GM23338 (cell line): ENCODE results near the gene HMGXB3. TPM values are rescaled to one million over a fixed set of nuclear protein-coding genes. Genes with fewer than 3 reads are reported as not detected.

Experiments
- ATAC-seq: fragments of 200-7000 bp; cut with Tn5 transposase; 3 replicates; pipeline ENCODE4 v1.9.1; 2020
- DNase-seq: peaks from one replicate; pipeline ENCODE4 v3.0.0-alpha.2; 2015; ENCODE audit warnings: low spot score
- H2AFZ ChIP-seq: fragments of 200-600 bp; sonication (generic); 2 replicates; pipeline ENCODE4 v1.8.0; 2016; ENCODE audit warnings: antibody characterized with exemption, mild to moderate bottlenecking, moderate library complexity
- H3F3A ChIP-seq: fragments of 200-600 bp; sonication (generic); replicated peaks from 2 replicates; pipeline ENCODE4 v1.8.0; 2017; ENCODE audit warnings: antibody characterized with exemption, mixed run types, low read depth
- H3K27ac ChIP-seq: fragments of 200-600 bp; sonication (generic); 2 replicates; pipeline ENCODE4 v1.6.1; 2016; ENCODE audit warnings: low read depth
- H3K27me3 ChIP-seq: fragments of 200-600 bp; sonication (generic); 2 replicates; pipeline ENCODE4 v1.8.0; 2016; ENCODE audit warnings: mild to moderate bottlenecking, mixed run types, moderate library complexity; ENCODE audit not compliant: insufficient read depth
- H3K36me3 ChIP-seq: fragments of 200-600 bp; sonication (generic); 2 replicates; pipeline ENCODE4 v1.8.0; 2016; ENCODE audit warnings: mild to moderate bottlenecking; ENCODE audit not compliant: insufficient read depth
- H3K4me1 ChIP-seq: fragments of 200-600 bp; sonication (generic); 2 replicates; pipeline ENCODE4 v1.8.0; 2016; ENCODE audit warnings: mild to moderate bottlenecking, moderate library complexity; ENCODE audit not compliant: insufficient read depth
- H3K4me2 ChIP-seq: fragments of 200-600 bp; sonication (generic); 2 replicates; pipeline ENCODE4 v1.7.1; 2017; ENCODE audit warnings: mixed run types
- H3K4me3 ChIP-seq: fragments of 200-600 bp; sonication (generic); 2 replicates; pipeline ENCODE4 v1.6.1; 2016; ENCODE audit warnings: mixed run types
- H3K79me2 ChIP-seq: fragments of 200-600 bp; sonication (generic); replicated peaks from 2 replicates; pipeline ENCODE4 v1.8.0; 2017; ENCODE audit warnings: mild to moderate bottlenecking; ENCODE audit not compliant: insufficient read depth
- H3K9me2 ChIP-seq: fragments of 200-600 bp; sonication (generic); 2 replicates; pipeline ENCODE4 v1.8.0; 2017; ENCODE audit not compliant: insufficient read depth
- H4K20me1 ChIP-seq: fragments of 200-600 bp; sonication (generic); replicated peaks from 2 replicates; pipeline ENCODE4 v1.8.0; 2017; ENCODE audit warnings: mild to moderate bottlenecking; ENCODE audit not compliant: insufficient read depth
- H3K27ac Mint-ChIP-seq: 2 replicates; pipeline ENCODE4 v1.8.0; 2020; ENCODE audit warnings: inconsistent platforms, mild to moderate bottlenecking, moderate library complexity, mixed read lengths
- H3K27me3 Mint-ChIP-seq: 3 replicates; pipeline ENCODE4 v1.8.0; 2022; ENCODE audit warnings: low read depth, mild to moderate bottlenecking, moderate library complexity, mixed read lengths, inconsistent platforms; ENCODE audit not compliant: insufficient read depth, poor library complexity
- H3K36me3 Mint-ChIP-seq: 3 replicates; pipeline ENCODE4 v1.8.0; 2021; ENCODE audit warnings: low read depth, mild to moderate bottlenecking, inconsistent platforms, moderate library complexity, mixed read lengths
- H3K4me1 Mint-ChIP-seq: 3 replicates; pipeline ENCODE4 v1.8.0; 2020; ENCODE audit warnings: mild to moderate bottlenecking, inconsistent platforms, mixed read lengths
- H3K4me3 Mint-ChIP-seq: 3 replicates; pipeline ENCODE4 v1.8.0; 2021; ENCODE audit warnings: moderate library complexity, mild to moderate bottlenecking, inconsistent platforms, mixed read lengths
- H3K9me3 Mint-ChIP-seq: 3 replicates; pipeline ENCODE4 v1.8.0; 2020; ENCODE audit warnings: moderate library complexity, mild to moderate bottlenecking, inconsistent platforms, mixed read lengths
- STAT1 ChIP-seq: IDR thresholded peaks from one replicate; pipeline ENCODE4 v1.6.1; 2016; ENCODE audit warnings: antibody characterized with exemption; ENCODE audit not compliant: unreplicated experiment
- polyA plus RNA-seq: library from polyadenylated mRNA; unstranded; fragments of >200 nt; fragmentation: Nextera tagmentation; extraction: Ambion mirVana; gene quantifications from 2 replicates; pipeline ENCODE4 v1.2.1, GENCODE V29; 2016
- total RNA-seq: library from RNA; depleted of rRNA; stranded (reverse); fragments of >200 nt; shearing (Covaris generic); gene quantifications from 2 replicates; pipeline ENCODE4 v1.2.3, GENCODE V29; 2014
- TF ChIP-seq, protein P1 (sequence below): fragments of 250-450 bp; sonication (Bioruptor Pico); IDR thresholded peaks from 2 replicates; pipeline ENCODE4 v1.5.0; 2020; ENCODE audit warnings: mild to moderate bottlenecking, moderate library complexity
- TF ChIP-seq, protein P2 (sequence below): IDR thresholded peaks from one replicate; pipeline ENCODE4 v1.6.1; 2018; ENCODE audit warnings: antibody characterized with exemption; ENCODE audit not compliant: unreplicated experiment

HMGXB3 gene
- total and polyA plus RNA-seq, 2 experiments from 2014 or later, result 9.4 to 37.9 TPM

DNA sequence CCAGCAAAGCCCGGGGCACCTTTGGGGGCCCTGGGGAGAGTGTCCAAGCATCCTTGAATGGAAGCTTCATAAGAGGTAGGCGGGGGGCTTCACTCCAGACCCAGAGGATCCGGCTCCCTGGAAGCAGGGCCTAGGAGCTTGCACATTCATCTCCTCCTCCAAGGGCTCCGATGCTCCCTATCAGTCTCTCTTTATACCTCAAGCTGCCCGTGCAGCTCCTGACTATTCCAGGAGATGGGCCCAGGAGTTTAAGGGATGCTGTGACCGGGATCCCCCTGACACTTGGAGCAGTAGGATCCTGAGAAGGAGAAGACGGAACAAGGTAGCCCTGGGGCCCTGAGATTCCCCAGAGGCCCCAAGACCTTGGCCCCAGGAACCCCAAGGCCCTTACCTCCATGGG lies 59.9 kb downstream of the HMGXB3 start:
- ATAC-seq, result no peak
- no peak overlapping the region for H3K27ac Mint-ChIP-seq

More for the DNA sequence above, 59.9 kb downstream of the HMGXB3 start:
- H3K4me3 ChIP-seq, result no peak overlapping the region
- no peaks in the 10 kb centered on the region for H3K36me3 ChIP-seq
- peaks cover 18% of the 10 kb centered on the region for H3K4me1 Mint-ChIP-seq
- H3K36me3 Mint-ChIP-seq, result peaks cover under 1% of the 10 kb centered on the region; the same call in 1 of the 3 replicates
- H3K79me2 ChIP-seq, result no peaks in the 10 kb centered on the region
- H4K20me1 ChIP-seq, result no peaks in the 10 kb centered on the region
- H3K4me3 Mint-ChIP-seq, result no peak overlapping the region
- no peak overlapping the region for H3K4me2 ChIP-seq
- H3K4me1 ChIP-seq, result peaks cover 8% of the 10 kb centered on the region; the same call in 1 of the 2 replicates
- DNase-seq, result no peak
- H3K9me2 ChIP-seq, result no peaks in the 10 kb centered on the region
- H3K27me3 ChIP-seq, result no peaks in the 10 kb centered on the region
- no peak overlapping the region for H2AFZ ChIP-seq
- no peaks in the 10 kb centered on the region; the same call in 2 of the 3 replicates for H3K9me3 Mint-ChIP-seq
- no peak overlapping the region for H3K27ac ChIP-seq
- H3F3A ChIP-seq, result no peaks in the 10 kb centered on the region
- H3K27me3 Mint-ChIP-seq, result peaks cover 14% of the 10 kb centered on the region
- TF ChIP-seq, protein P1, sequence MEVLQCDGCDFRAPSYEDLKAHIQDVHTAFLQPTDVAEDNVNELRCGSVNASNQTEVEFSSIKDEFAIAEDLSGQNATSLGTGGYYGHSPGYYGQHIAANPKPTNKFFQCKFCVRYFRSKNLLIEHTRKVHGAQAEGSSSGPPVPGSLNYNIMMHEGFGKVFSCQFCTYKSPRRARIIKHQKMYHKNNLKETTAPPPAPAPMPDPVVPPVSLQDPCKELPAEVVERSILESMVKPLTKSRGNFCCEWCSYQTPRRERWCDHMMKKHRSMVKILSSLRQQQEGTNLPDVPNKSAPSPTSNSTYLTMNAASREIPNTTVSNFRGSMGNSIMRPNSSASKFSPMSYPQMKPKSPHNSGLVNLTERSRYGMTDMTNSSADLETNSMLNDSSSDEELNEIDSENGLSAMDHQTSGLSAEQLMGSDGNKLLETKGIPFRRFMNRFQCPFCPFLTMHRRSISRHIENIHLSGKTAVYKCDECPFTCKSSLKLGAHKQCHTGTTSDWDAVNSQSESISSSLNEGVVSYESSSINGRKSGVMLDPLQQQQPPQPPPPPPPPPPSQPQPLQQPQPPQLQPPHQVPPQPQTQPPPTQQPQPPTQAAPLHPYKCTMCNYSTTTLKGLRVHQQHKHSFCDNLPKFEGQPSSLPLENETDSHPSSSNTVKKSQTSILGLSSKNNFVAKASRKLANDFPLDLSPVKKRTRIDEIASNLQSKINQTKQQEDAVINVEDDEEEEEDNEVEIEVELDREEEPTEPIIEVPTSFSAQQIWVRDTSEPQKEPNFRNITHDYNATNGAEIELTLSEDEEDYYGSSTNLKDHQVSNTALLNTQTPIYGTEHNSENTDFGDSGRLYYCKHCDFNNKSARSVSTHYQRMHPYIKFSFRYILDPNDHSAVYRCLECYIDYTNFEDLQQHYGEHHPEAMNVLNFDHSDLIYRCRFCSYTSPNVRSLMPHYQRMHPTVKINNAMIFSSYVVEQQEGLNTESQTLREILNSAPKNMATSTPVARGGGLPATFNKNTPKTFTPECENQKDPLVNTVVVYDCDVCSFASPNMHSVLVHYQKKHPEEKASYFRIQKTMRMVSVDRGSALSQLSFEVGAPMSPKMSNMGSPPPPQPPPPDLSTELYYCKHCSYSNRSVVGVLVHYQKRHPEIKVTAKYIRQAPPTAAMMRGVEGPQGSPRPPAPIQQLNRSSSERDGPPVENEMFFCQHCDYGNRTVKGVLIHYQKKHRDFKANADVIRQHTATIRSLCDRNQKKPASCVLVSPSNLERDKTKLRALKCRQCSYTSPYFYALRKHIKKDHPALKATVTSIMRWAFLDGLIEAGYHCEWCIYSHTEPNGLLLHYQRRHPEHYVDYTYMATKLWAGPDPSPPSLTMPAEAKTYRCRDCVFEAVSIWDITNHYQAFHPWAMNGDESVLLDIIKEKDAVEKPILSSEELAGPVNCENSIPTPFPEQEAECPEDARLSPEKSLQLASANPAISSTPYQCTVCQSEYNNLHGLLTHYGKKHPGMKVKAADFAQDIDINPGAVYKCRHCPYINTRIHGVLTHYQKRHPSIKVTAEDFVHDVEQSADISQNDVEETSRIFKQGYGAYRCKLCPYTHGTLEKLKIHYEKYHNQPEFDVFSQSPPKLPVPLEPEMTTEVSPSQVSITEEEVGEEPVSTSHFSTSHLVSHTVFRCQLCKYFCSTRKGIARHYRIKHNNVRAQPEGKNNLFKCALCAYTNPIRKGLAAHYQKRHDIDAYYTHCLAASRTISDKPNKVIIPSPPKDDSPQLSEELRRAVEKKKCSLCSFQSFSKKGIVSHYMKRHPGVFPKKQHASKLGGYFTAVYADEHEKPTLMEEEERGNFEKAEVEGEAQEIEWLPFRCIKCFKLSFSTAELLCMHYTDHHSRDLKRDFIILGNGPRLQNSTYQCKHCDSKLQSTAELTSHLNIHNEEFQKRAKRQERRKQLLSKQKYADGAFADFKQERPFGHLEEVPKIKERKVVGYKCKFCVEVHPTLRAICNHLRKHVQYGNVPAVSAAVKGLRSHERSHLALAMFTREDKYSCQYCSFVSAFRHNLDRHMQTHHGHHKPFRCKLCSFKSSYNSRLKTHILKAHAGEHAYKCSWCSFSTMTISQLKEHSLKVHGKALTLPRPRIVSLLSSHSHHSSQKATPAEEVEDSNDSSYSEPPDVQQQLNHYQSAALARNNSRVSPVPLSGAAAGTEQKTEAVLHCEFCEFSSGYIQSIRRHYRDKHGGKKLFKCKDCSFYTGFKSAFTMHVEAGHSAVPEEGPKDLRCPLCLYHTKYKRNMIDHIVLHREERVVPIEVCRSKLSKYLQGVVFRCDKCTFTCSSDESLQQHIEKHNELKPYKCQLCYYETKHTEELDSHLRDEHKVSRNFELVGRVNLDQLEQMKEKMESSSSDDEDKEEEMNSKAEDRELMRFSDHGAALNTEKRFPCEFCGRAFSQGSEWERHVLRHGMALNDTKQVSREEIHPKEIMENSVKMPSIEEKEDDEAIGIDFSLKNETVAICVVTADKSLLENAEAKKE (CRISPR knock-in tag), result no peak
- TF ChIP-seq, protein P2, sequence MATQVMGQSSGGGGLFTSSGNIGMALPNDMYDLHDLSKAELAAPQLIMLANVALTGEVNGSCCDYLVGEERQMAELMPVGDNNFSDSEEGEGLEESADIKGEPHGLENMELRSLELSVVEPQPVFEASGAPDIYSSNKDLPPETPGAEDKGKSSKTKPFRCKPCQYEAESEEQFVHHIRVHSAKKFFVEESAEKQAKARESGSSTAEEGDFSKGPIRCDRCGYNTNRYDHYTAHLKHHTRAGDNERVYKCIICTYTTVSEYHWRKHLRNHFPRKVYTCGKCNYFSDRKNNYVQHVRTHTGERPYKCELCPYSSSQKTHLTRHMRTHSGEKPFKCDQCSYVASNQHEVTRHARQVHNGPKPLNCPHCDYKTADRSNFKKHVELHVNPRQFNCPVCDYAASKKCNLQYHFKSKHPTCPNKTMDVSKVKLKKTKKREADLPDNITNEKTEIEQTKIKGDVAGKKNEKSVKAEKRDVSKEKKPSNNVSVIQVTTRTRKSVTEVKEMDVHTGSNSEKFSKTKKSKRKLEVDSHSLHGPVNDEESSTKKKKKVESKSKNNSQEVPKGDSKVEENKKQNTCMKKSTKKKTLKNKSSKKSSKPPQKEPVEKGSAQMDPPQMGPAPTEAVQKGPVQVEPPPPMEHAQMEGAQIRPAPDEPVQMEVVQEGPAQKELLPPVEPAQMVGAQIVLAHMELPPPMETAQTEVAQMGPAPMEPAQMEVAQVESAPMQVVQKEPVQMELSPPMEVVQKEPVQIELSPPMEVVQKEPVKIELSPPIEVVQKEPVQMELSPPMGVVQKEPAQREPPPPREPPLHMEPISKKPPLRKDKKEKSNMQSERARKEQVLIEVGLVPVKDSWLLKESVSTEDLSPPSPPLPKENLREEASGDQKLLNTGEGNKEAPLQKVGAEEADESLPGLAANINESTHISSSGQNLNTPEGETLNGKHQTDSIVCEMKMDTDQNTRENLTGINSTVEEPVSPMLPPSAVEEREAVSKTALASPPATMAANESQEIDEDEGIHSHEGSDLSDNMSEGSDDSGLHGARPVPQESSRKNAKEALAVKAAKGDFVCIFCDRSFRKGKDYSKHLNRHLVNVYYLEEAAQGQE, result no peak
- TF ChIP-seq STAT1, result no peak
